ENCODE data around the gene INIP.

GRCh38 chr9:112760821-112761220 lies 42.9 kb upstream of the INIP start:
- TF ChIP-seq CTCF (IDR thresholded peaks at IDR 0.05): no peak
- TF ChIP-seq POLR2A (IDR thresholded peaks at IDR 0.05): no peak

All from heart left ventricle (tissue), 13 donors.